WTC11 (cell line): ENCODE data around the gene OVOL1.
"Not testable (repeated sequence)": the region's sequence is repeated elsewhere in the genome, so short reads cannot be mapped to it uniquely, and the experiment has no call there.

Experiments
- CREB1 ChIP-seq: sonication (generic); formaldehyde crosslinking; IDR thresholded peaks from 2 replicates; pipeline ENCODE4 v1.8.0; 2023; ENCODE audit warnings: mild to moderate bottlenecking, missing genetic modification reagents
- CREM ChIP-seq: sonication (generic); formaldehyde crosslinking; IDR thresholded peaks from 2 replicates; pipeline ENCODE4 v1.8.1; 2022; ENCODE audit warnings: mild to moderate bottlenecking, missing genetic modification reagents, moderate library complexity
- JUN ChIP-seq: sonication (generic); formaldehyde crosslinking; IDR thresholded peaks from 2 replicates; pipeline ENCODE4 v1.8.0; 2023; ENCODE audit warnings: mild to moderate bottlenecking, missing genetic modification reagents
- TF ChIP-seq, protein P1 (sequence below): fragments of 200-600 bp; IDR thresholded peaks from 2 replicates; pipeline ENCODE4 v1.8.0; 2022; ENCODE audit warnings: antibody characterized with exemption
- TF ChIP-seq, protein P2 (sequence below): sonication (generic); formaldehyde crosslinking; IDR thresholded peaks from 2 replicates; pipeline ENCODE4 v1.8.1; 2022; ENCODE audit warnings: missing genetic modification reagents, borderline replicate concordance
- TF ChIP-seq, protein P3 (sequence below): sonication (generic); formaldehyde crosslinking; IDR thresholded peaks from 2 replicates; pipeline ENCODE4 v1.8.0; 2022; ENCODE audit warnings: mild to moderate bottlenecking, missing genetic modification reagents
- TF ChIP-seq, protein P4 (sequence below): sonication (generic); formaldehyde crosslinking; IDR thresholded peaks from 2 replicates; pipeline ENCODE4 v1.8.0; 2023; ENCODE audit warnings: missing genetic modification reagents

DNA sequence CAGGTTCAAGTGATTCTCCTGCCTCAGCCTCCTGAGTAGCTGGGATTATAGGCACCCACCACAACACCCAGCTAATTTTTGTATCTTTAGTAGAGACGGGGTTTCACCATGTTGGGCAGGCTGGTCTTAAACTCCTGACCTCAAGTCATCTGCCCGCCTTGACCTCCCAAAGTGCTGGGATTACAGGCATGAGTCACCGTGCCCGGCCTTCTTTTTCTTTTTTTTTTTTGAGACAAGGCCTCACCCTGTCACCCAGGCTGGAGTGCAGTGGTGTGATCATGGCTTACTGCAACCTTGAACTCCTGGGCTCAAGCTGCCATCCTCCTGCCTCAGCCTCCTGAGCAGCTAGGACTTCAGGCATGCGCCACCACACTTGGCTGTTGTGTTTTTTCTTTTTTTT lies 19.1 kb upstream of the OVOL1 start:
- TF ChIP-seq, protein P1, sequence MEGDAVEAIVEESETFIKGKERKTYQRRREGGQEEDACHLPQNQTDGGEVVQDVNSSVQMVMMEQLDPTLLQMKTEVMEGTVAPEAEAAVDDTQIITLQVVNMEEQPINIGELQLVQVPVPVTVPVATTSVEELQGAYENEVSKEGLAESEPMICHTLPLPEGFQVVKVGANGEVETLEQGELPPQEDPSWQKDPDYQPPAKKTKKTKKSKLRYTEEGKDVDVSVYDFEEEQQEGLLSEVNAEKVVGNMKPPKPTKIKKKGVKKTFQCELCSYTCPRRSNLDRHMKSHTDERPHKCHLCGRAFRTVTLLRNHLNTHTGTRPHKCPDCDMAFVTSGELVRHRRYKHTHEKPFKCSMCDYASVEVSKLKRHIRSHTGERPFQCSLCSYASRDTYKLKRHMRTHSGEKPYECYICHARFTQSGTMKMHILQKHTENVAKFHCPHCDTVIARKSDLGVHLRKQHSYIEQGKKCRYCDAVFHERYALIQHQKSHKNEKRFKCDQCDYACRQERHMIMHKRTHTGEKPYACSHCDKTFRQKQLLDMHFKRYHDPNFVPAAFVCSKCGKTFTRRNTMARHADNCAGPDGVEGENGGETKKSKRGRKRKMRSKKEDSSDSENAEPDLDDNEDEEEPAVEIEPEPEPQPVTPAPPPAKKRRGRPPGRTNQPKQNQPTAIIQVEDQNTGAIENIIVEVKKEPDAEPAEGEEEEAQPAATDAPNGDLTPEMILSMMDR = not testable (repeated sequence)
- TF ChIP-seq, protein P2, sequence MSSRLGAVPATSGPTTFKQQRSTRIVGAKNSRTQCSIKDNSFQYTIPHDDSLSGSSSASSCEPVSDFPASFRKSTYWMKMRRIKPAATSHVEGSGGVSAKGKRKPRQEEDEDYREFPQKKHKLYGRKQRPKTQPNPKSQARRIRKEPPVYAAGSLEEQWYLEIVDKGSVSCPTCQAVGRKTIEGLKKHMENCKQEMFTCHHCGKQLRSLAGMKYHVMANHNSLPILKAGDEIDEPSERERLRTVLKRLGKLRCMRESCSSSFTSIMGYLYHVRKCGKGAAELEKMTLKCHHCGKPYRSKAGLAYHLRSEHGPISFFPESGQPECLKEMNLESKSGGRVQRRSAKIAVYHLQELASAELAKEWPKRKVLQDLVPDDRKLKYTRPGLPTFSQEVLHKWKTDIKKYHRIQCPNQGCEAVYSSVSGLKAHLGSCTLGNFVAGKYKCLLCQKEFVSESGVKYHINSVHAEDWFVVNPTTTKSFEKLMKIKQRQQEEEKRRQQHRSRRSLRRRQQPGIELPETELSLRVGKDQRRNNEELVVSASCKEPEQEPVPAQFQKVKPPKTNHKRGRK (CRISPR knock-in tag) = not testable (repeated sequence)
- TF ChIP-seq CREM, JUN, CREB1 (CRISPR knock-in tag): not testable (repeated sequence)
- TF ChIP-seq, protein P3, sequence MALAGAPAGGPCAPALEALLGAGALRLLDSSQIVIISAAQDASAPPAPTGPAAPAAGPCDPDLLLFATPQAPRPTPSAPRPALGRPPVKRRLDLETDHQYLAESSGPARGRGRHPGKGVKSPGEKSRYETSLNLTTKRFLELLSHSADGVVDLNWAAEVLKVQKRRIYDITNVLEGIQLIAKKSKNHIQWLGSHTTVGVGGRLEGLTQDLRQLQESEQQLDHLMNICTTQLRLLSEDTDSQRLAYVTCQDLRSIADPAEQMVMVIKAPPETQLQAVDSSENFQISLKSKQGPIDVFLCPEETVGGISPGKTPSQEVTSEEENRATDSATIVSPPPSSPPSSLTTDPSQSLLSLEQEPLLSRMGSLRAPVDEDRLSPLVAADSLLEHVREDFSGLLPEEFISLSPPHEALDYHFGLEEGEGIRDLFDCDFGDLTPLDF = not testable (repeated sequence)
- TF ChIP-seq, protein P4, sequence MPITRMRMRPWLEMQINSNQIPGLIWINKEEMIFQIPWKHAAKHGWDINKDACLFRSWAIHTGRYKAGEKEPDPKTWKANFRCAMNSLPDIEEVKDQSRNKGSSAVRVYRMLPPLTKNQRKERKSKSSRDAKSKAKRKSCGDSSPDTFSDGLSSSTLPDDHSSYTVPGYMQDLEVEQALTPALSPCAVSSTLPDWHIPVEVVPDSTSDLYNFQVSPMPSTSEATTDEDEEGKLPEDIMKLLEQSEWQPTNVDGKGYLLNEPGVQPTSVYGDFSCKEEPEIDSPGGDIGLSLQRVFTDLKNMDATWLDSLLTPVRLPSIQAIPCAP = not testable (repeated sequence)
